GM21786 (cell line): ENCODE results near the gene PTPN22.

ENCODE experiments used
- ATAC-seq: cut with Tn5 transposase; IDR thresholded peaks from one replicate; pipeline ENCODE4 v1.9.1; 2021; ENCODE audit not compliant: unreplicated experiment

The PTPN22 gene

DNA sequence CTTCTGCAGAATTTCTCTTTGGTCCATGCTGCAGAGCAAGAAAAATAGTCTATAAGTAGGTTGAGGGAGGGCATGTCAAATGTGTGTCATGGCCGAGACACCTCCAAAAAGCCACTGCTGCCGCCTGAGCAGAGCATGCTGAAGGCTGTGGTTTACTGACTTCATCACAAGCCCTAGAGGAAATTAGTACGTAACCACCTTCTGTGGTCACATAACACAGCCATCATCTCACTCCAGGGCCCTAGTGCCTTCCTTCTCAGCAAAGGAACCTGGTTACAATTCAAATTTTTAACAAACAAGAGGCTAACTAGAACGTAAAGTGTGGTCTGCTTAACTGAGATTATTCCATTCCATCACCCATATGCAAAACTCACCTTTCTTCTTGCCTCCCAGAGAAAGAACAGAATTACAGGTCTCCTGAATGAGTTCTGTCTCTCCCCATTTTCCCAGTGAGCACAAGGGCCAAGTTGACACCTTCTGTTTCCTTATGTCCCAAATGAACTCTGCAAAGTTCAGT, at the start of gene PTPN22:
PTPN22 (minus strand) TSS at position 116 of the 517 bp plus-strand sequence.
- ATAC-seq, result peak; percentile 90

- ATAC-seq, result no peak
These were observed 46.7 kb upstream of the PTPN22 start for GRCh38 chr1:113918243-113918642.

DNA sequence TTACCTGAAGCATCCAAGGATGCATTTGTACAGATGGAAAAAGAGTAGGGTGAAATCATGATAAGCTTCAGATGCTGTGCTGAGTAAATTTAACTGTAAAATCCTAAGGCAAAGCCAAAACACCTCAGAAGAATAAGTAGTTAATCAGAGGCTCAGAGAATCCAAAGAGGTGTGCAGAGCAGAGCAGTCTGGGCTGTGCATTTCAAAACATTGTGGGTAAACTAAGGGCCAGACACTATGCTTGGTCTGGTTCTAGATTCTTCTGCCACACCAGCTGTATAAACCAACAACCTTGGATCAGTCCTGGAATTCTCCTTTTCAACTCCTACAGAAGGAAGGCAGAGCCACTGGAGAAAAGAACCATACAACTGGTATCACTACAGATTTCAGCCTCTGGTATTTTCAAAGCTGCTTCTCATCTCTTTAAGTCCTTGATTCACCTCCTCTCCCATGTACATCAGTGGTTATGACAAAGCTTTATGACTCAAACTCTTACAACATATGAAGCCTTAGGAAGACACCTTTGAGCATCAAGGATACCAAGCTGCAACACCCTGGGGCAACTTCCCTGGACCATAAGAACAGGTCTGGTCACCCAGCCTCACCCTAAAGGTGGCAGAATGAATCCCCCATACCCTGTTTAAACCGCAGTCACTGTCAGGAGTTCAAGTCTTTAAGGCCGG, 46.0 kb upstream of the PTPN22 start:
- ATAC-seq, result no peak

DNA sequence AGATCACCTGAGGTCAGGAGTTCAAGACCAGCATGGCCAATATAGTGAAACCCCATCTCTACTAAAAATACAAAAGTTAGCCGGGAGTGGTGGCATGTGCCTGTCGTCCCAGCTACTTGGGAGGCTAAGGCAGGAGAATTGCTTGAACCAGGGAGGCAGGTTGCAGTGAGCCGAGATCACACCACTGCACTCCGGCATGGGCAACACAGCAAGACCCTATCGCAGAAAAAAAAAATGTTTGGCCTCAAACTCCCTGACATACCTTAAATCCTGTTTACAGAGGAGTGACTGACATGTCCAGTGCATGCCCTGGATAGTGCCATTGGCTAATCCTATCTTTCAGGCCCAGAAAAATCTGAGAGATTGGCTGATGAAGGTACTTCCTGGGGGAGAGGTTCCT, 45.5 kb upstream of the PTPN22 start:
- no peak for ATAC-seq

GRCh38 chr1:113913887-113914664, 42.6 kb upstream of the PTPN22 start:
- ATAC-seq, result no peak

DNA sequence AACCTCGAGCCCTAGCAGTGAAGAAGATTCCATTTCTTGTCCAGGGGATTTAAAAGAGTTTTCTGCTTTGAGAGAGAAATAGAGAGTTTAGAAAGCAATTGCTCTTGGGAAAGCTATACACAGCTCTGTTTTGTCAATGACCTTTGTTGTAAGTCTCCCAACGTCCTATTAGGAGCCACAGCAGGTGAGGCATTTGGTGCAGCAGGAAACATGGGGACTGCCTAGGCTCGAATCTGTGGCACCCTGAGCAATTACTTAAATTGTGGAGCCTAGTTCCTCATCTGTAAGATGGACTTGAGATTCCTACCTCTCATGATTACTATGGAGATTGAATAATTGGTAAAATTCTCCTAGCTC, 41.8 kb upstream of the PTPN22 start:
- no peak for ATAC-seq

DNA sequence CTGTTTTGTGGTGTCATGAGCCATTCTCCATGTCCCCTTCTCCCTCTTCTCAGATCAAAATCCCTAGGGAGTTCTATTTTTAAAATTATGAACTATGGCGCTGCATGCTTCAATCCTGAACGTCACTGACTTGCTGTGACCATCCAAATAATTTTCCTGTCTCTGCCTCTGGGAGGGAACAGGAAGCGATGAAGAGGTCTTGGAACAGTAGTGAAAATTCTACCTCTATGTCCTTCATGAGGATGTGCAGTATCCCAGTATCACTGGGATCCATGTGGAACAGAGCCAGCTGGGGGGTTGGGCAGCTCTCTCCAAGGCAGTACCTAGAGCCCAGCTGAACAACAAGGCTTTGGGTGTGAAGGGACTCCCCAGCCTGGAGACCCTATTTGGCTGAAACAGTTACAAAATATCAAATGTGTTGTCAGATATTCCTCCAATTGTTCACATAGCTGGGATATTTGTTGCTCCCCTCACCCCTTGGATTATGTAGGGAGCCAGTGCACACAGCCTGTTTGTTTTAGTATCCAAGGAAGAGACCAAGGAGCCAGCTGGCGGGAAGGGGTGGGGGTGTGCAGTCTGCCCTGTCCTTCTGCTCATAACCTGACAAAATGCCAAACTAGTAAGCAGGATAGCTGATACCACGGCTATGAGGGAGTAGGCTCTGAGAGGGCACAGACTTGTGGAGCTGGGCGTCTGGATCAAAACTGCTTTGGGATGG, 41.2 kb upstream of the PTPN22 start:
- ATAC-seq, result no peak

DNA sequence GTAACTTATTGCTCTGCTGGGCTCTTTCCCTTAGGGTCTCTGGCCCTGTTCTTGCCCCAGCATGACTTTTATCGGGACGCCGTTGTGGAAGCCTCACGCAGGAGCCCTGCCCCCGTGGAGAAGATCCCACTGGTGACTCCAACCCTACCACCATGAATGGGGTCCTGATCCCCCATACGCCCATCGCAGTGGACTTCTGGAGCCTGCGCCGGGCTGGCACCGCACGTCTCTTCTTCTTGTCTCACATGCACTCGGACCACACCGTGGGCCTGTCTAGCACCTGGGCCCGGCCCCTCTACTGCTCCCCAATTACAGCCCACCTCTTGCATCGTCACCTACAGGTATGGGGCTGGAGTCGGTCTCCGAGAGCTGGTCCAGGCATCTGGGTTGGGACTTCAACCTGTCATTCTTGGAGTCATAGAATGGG, 33.9 kb upstream of the PTPN22 start:
- ATAC-seq, result no peak

DNA sequence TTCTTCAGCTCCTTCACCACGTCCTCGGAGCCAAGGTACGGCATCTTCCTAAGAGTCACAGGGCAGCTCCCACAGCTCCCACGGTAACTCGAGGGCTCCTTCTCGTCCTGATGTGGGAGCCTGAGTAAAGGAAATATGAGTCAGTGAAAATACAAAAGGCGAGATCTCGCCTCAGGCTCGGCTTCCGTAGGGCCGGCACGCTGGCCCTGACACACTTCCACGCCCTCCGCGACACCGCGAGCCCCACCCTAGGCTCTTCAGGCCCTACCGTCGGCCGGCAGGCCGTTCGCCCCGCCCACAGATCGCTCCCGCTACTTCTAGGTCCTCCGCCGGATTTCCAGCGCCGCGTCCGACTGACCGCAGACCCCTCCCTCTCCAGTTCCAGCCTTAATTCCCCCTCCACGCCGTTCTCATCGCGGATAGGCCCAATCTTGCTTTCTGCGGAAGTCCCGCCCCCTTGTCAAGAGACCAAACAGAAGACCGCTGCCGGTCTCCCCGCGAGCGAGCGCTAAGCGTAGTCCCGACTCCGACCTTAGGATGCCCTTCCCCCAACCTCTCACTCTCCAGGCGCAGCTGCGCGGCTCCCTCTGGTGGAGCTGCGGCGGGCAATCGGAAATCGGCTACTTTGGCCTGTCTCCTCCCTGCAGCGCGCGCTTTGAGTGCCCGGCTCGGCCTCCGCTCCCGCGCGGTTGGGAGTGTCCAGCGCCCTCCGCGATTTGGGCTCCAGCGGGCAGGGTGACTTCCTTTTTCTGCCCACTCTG, 33.3 kb upstream of the PTPN22 start, which contains the start of the genes AP4B1 and DCLRE1B:
AP4B1 (minus strand) TSS at position 126 of the 761 bp plus-strand sequence; CDS start at position 44, 82 bp downstream.
DCLRE1B (plus strand) TSS at position 653 of the 761 bp plus-strand sequence. CDS start 261 bp downstream, outside the sequence.
- ATAC-seq, result peak; percentile 86

- ATAC-seq, result peak; percentile 25
These were observed 32.8 kb upstream of the PTPN22 start for GRCh38 chr1:113904293-113904673.

DNA sequence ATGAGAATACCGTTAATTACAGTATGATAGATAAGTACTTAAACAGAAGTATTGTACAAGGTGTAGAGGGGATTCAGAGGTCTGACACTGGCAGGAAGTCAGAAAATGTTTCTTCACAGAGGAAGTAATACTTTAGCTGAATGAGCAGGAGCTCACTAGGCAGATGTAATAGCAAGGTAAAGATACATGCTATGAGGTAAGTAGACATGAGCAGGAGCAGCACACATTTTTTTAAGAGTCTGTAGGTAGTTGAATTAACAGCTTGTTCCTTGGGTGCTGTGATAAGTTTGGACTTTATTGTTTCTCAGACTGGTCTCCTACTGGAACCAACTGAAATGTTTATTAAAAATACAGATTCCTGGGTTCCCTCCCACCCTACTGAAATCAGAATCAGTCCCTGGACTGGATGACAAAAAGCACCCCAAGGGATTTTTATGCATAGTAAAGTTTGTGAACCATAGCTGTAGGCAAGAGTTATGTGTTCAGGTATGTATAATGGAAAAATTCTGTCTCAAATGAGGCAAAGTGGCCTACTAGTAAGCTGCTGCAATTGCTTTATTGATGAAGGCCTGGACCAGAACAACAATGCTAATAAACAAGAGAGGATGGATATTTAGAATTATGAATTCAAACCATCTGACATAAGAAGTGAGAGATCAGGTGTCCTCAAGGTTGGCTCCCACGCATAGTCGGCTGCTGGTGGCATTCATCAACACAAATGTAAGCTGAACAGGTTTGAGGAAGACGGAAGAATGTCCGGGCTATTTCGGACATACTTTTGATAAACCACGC, 32.2 kb upstream of the PTPN22 start:
- no peak for ATAC-seq

GRCh38 chr1:113901191-113901590, 29.7 kb upstream of the PTPN22 start:
- no peak for ATAC-seq

GRCh38 chr1:113899111-113899510, 27.6 kb upstream of the PTPN22 start:
- no peak for ATAC-seq

DNA sequence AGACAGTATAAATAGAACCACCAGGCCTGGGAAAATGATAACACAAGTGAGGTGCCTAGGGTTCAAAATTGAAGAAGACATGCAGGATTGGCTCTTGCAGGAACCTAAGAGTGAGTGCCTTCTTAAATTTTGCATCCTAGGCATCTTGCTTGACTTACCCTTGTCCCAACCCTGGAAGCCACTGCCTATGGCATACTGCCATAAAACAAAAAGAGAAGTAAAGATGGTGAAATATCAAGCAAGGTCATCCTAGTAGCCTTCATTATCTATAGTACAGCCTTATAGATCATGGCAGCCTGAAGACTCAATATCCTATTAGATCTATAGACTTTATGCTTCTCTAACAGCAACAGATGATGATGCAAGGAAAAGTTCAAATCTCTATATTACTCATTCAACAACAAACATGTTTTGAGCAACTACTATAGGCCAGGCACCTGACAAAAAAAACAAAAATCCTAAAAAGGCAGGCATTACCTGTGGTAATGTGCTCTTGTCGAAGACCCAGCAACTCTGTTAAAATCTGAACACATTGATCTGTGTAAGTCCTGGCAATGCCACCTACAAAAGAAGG, 26.8 kb upstream of the PTPN22 start:
- no peak for ATAC-seq

GRCh38 chr1:113895961-113896360, 24.4 kb upstream of the PTPN22 start:
- ATAC-seq, result no peak

DNA sequence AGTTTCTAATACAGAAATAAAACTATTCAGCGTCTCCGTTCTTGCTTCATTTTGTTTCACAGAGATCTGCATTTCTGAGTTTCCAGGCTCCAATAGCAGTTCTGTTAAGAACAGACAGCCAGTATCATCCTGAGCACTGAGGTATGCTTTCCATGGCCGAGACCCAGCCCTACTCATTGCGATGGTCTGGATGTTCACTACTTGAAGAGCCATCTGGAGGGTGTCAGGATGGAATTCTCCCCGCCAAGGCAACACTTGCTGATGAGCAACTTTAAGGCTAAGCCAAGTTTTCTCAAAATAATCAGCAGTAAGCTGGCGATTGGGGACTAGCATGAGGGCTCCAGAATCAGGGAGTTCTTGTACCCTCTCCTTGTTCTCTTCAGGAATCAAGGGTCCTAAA, 23.6 kb upstream of the PTPN22 start:
- ATAC-seq, result no peak

DNA sequence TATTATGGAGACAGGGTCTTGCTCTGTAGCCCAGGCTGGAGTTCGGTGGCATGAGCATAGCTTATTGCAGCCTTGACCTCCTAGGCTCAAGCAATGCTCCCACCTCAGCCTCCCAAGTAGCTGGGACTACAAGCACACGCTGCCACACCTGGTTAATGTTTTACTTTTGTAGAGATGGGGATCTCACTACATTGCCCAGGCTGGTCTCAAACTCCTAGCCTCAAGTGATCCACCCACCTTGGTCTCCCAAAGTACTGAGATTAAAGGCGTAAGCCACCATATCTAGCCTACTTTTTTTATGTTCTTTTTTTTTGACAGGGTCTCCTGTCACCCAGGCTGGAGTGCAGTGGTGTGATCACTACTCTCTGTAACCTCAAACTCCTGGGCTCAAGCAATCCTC, 21.8 kb upstream of the PTPN22 start:
- ATAC-seq, result no peak

- ATAC-seq, result no peak
These were observed 20.2 kb upstream of the PTPN22 start for GRCh38 chr1:113891631-113892220.

- ATAC-seq, result no peak
These were observed 19.3 kb upstream of the PTPN22 start for GRCh38 chr1:113890816-113891215.
